PFSK-1 (cell line): Measurements from ENCODE around the gene GMDS.

Experiments used
- POLR2AphosphoS5 ChIP-seq: IDR thresholded peaks from 2 replicates; pipeline ENCODE4 v1.6.1; 2012; ENCODE audit warnings: low read depth, mild to moderate bottlenecking, control low read depth, low read length, moderate library complexity
- SIN3A ChIP-seq: IDR thresholded peaks from 2 replicates; pipeline ENCODE4 v1.6.1; 2012; ENCODE audit warnings: mild to moderate bottlenecking, low read length, moderate library complexity, borderline replicate concordance; ENCODE audit not compliant: insufficient read depth

GRCh38 chr6:2162079-2162445 lies 83.3 kb downstream of the GMDS start:
- TF ChIP-seq SIN3A (no peak; the same call in 1 of the 2 replicates), POLR2AphosphoS5 (no peak)
